NCI-H2107 (cell line): ENCODE measurements around the gene USPL1.
A peak's percentile ranks its signal among the peaks of the same experiment; 100 is the strongest.
"Not testable (repeated sequence)": the region's sequence is repeated elsewhere in the genome, so short reads cannot be mapped to it uniquely, and the experiment has no call there.

Source experiments
- DNase-seq: peaks from one replicate; lab custom pipeline; 2025; lab: John Stamatoyannopoulos, UW

The USPL1 gene

DNA sequence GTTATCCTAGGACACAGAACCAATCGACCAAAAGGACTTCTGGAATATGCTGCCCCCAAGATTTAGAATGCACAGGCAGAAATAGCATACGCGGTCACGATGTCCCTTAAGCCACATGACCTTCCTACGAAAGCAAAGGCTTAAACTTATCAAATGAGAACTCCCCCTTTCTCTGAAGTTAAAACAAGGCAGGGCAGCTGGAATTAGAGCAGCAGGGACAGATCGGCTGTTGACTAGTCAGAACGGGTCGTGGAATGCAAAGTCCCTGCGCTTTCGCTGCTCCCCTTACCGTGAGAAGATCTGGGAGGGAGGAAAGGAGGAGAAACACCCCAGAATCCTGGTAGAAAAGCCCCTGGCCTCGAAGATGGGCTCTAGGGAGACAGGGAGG lies 799 bp upstream of the USPL1 start:
- DNase-seq = peak; percentile 27

GRCh38 chr13:30618186-30618929 lies 638 bp downstream of the USPL1 start:
- DNase-seq = peak; percentile 2

DNA sequence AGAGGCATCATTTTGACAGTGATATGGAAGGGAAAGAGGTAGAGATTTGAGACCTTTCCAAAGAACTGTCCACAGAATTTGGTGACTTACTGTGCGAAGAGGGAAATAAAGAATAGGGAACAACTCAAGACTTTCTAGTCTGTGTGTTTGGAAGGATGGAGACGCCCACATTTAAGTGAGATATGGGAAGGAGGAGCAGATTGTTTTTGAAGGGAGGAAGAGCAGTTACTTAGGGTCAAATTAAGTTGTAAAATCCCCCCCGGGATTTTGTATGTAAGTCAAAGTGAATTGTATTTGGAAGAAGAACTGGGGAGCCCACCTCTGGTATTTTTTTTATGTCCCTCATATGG lies 1.2 kb downstream of the USPL1 start:
- DNase-seq = no peak

- no peak for DNase-seq
Measured at GRCh38 chr13:30619731-30620130, 2.0 kb downstream of the USPL1 start.

- DNase-seq = no peak
Measured at GRCh38 chr13:30620941-30621340, 3.2 kb downstream of the USPL1 start.

GRCh38 chr13:30622551-30622950 lies 4.8 kb downstream of the USPL1 start:
- DNase-seq = no peak

GRCh38 chr13:30623392-30623791 lies 5.7 kb downstream of the USPL1 start:
- DNase-seq = no peak

GRCh38 chr13:30624630-30625029 lies 6.9 kb downstream of the USPL1 start:
- no peak for DNase-seq

GRCh38 chr13:30629527-30629926 lies 11.8 kb downstream of the USPL1 start:
- no peak for DNase-seq

DNA sequence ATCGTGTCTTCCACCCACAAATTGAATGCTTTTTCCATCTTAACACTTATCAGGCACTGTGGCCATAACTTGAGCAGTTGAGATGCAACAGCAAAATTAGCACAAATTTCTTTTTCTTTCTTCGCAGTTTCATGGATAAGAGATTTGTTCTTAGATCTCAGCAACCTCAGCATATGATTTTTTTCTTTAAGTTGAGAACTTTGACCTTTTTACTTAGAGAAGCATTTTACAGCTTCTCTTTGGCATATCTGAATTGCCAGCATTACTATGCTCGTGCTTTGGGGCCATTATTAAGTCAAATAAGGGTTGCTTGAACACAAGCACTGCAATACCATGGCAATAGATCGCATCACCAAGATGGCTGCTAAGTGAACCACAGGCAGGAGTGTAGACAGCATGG lies 16.1 kb downstream of the USPL1 start:
- no peak for DNase-seq

DNA sequence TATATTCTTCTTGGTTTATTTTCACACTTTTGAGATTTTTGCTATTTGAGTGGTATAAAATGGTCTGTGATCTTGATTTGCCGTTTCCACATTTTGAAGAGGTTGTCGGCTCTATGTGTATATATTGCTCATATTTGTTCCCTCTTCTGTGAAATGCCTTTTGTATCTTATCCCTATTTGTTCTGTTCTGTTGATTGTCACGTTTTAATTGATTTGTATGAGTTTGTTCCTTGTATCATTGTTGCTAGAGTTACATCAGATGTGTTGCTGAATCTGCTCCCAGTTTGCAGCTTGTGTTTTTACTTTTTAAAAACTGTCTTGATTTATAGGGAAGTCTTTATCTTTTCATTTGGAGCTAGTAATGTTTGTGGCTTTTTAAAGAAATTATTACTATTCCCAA lies 17.1 kb downstream of the USPL1 start:
- no peak for DNase-seq

GRCh38 chr13:30638301-30638700 lies 20.6 kb downstream of the USPL1 start:
- no peak for DNase-seq

GRCh38 chr13:30639671-30640070 lies 22.0 kb downstream of the USPL1 start:
- DNase-seq = no peak

DNA sequence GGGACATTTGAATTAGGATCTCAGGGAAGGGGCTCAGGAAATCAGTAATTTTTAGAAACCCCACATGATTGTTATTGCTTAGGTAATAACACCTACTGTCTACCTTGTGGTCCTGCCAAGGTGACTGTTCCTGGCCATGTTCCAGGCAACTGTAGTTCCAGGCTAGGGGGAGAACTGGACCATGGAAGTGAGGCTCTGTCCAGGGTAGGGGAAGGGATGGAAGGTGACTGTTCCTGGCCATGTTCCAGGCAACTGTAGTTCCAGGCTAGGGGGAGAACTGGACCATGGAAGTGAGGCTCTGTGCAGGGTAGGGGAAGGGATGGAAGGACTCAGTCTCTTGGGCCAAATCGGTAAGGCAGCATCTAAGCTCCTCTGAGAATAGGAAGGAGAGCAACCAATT lies 23.5 kb downstream of the USPL1 start:
- not testable (repeated sequence) for DNase-seq

- DNase-seq = no peak
Measured at GRCh38 chr13:30645629-30646028, 27.9 kb downstream of the USPL1 start.

DNA sequence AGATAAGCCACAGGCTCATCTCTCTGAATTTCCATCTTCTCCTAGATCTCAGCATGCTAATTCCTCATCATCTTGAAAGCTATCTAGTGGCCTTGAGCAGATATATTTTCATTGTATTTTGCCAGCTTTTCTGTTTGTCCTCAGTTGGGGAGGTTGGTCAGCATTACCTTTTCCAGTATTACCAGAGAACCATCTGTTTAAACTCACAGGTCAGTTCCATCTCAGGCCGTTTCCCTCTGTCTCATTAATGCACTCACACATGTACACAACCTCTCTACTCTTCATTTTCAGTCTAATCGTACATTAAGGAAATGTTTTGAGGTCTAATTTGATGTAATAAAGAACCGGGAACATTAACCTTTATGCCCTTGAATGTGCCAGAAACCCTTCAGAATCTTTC lies 29.7 kb downstream of the USPL1 start:
- DNase-seq = no peak

DNA sequence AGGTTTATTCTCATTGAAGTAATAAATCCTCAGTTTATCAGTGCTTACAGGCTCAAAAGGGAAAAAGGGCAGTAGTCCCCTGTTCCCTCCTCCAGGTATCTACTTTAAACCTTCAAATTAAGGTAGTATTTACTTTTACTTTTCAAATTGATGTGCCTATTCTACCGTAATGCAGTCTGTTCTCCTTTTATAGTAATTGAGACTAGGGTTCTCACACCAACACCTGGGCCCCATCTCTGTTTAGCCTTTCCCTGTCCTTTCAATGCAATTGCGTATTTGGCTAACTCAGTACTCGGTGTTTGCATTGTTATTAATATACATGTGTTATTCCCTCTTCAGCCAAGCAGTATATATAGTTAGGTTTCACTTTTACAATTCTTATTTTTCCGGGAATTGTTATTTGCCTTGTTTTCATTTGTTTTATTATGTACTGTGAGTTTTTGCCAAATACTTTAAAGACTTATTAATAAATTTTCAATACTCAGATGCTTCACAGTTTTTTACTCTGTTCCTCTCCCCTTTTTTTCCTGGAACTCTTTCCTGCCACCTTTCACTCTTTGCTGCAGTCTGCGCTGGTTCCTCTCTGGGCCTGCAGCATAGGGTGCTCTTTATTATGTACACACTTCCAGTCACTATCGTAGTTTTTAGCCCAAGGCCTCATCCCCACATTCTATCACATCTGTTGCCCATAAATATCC lies 30.3 kb downstream of the USPL1 start:
- DNase-seq = no peak

DNA sequence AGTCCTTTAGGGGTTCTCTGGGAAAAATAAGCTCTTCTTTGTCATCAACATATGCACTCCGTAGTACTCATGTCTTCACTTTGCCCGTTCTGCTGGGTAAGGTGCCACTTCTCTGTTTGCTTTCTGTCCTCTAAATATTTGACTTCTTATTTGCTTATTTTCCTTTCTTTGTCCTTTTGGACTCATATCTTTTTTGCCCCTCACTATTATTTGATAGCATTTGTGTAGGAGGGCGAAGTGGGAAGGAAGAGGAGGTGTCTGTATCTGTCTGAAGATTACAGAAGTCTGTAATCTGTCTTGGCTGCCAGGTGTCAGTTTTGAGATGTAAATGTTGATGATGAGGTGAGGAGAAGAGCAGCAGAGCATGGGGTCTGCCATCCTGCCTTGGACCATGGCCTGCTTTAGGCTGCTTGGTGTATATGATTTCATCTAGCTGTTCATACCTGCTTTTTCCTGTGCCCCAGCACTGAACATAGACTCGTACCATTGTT lies 30.8 kb downstream of the USPL1 start:
- DNase-seq = no peak

DNA sequence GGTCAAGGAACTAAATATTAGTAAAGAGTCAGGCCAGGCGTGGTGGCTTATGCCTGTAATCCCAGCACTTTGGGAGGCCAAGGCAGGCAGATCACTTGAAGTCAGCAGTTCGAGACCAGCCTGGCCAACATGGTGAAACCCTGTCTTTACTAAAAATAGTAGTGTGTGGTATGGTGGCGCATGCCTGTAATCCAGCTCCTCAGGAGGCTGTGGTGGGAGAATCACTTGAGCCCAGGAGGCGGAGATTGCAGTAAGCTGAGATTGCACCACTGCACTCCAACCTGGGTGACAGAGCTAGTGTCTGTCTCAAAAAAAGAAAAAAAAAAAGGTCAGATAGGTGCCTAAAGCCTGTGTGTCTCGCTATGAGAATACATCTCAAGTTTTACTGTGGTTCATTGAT lies 33.9 kb downstream of the USPL1 start:
- not testable (repeated sequence) for DNase-seq

DNA sequence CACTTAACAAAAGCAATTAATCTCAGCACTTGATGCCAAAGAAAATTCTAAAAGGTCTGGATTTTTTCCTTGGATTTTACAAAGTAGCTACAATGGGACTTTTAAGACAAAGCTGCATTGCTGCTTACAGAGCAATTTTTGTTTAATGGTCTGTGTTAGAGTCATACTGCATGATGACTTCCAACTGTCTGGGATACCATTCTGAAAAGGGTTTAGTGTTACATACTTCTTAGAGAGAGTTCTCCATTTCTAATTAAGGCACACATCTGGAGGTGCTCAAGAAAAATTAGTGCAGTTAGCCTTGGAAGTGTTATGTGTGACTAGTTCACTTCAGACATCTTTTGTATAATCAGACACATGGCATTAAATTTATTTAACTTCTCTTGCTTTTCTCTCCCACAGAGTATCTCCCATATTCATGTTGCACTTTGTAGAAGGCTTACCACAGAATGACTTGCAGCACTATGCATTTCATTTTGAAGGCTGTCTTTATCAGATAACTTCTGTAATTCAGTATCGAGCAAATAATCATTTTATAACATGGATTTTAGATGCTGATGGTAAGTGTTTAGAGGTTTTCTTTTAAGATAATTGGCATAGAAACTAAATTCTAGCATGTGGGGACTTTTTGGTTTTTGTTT lies 35.1 kb downstream of the USPL1 start:
- DNase-seq = no peak

DNA sequence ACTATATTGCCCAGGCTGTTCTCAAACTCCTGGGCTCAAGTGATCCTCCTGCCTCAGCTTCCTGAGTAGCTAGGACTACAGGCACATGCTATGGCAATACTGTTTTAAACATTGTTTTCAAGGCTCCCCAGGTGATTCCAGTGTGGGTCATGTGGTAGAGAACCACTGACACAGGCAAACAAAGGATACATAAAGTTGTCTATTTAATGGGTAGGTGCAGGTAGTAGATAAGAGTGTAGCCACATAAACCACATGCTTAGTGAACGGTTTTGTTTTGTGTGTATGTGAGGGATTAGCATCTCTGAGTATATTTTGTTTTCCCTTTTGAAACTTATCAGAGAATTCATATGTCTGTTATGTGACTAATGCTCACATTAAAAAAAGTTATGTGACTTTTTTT lies 36.7 kb downstream of the USPL1 start:
- DNase-seq = no peak

DNA sequence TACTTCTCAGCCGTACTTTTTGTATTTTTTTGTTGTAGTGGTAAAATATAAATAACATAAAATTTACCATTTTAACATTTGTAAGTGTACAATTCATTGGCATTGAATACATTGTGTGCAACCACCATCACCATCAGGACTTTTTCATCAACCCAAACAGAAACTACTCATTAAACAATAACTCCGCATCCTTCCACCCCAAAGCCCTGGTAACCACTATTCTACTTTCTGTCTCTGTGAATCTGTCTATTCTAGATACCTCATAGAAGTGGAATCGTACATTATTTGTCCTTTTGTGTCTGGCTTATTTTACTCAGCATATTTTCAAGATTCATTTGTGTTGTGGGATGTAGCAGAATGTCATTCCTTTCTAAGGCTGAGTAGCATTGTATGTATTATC lies 38.5 kb downstream of the USPL1 start:
- no peak for DNase-seq

- DNase-seq = no peak
Measured at GRCh38 chr13:30659980-30660379, 42.3 kb downstream of the USPL1 start.
